H9 (cell line): Measurements from ENCODE around the gene ERCC5. TPM values are rescaled to one million over a fixed set of nuclear protein-coding genes. Genes with fewer than 3 reads are reported as not detected.
A peak's percentile ranks its signal among the peaks of the same experiment; 100 is the strongest.

ENCODE experiments used
- DNase-seq: peaks from one replicate; pipeline ENCODE4 v3.0.0-alpha.2; 2017
- H2AFZ ChIP-seq: one replicate; pipeline ENCODE4 v1.6.1; 2013; ENCODE audit warnings: mild to moderate bottlenecking, low read length, control low read depth, moderate library complexity
- H2AK5ac ChIP-seq: 2 replicates; pipeline ENCODE4 v1.6.1; 2013; ENCODE audit warnings: low read length, control low read depth, mixed read lengths; ENCODE audit not compliant: insufficient read length
- H2BK120ac ChIP-seq: one replicate; pipeline ENCODE4 v1.6.1; 2013; ENCODE audit warnings: low read depth, mild to moderate bottlenecking, low read length, control low read depth, inconsistent platforms; ENCODE audit not compliant: poor library complexity, severe bottlenecking
- H2BK12ac ChIP-seq: 2 replicates; pipeline ENCODE4 v1.6.1; 2013; ENCODE audit warnings: low read length, control low read depth, mixed read lengths, low read depth; ENCODE audit not compliant: insufficient read length
- H2BK15ac ChIP-seq: 2 replicates; pipeline ENCODE4 v1.6.1; 2013; ENCODE audit warnings: low read depth, low read length, control low read depth
- H2BK20ac ChIP-seq: one replicate; pipeline ENCODE4 v1.6.1; 2013; ENCODE audit warnings: low read depth, mild to moderate bottlenecking, low read length, control low read depth, inconsistent platforms; ENCODE audit not compliant: poor library complexity, severe bottlenecking
- H2BK5ac ChIP-seq: 2 replicates; pipeline ENCODE4 v1.6.1; 2013; ENCODE audit warnings: low read length, control low read depth, mixed read lengths; ENCODE audit not compliant: insufficient read length
- H3K14ac ChIP-seq: 2 replicates; pipeline ENCODE4 v1.6.1; 2013; ENCODE audit warnings: low read length, control low read depth; ENCODE audit not compliant: insufficient read depth
- H3K18ac ChIP-seq: 2 replicates; pipeline ENCODE4 v1.6.1; 2013; ENCODE audit warnings: low read depth, mild to moderate bottlenecking, mixed read lengths, low read length, control low read depth; ENCODE audit not compliant: insufficient read length
- H3K23ac ChIP-seq: 2 replicates; pipeline ENCODE4 v1.6.1; 2013; ENCODE audit warnings: low read length, control low read depth, mixed read lengths, low read depth; ENCODE audit not compliant: insufficient read length
- H3K23me2 ChIP-seq: 2 replicates; pipeline ENCODE4 v1.6.1; 2013; ENCODE audit warnings: low read depth, mild to moderate bottlenecking, mixed read lengths, low read length, control low read depth; ENCODE audit not compliant: insufficient read length, poor library complexity, severe bottlenecking
- H3K27ac ChIP-seq: 2 replicates; pipeline ENCODE4 v1.5.1; 2013; ENCODE audit warnings: low read length, control low read depth, mixed read lengths, low read depth; ENCODE audit not compliant: insufficient read length
- H3K27me3 ChIP-seq: 2 replicates; pipeline ENCODE4 v1.6.1; 2013; ENCODE audit warnings: low read length, control low read depth, inconsistent platforms; ENCODE audit not compliant: insufficient read depth
- H3K4ac ChIP-seq: 2 replicates; pipeline ENCODE4 v1.6.1; 2013; ENCODE audit warnings: low read depth, mild to moderate bottlenecking, control low read depth, inconsistent platforms, low read length, moderate library complexity
- H3K4me1 ChIP-seq: 2 replicates; pipeline ENCODE4 v1.6.1; 2013; ENCODE audit warnings: low read length, control low read depth, inconsistent platforms; ENCODE audit not compliant: insufficient read depth
- H3K4me2 ChIP-seq: 2 replicates; pipeline ENCODE4 v1.6.1; 2013; ENCODE audit warnings: low read length, control low read depth, mixed read lengths; ENCODE audit not compliant: insufficient read length, insufficient read depth
- H3K56ac ChIP-seq: 2 replicates; pipeline ENCODE4 v1.6.1; 2013; ENCODE audit warnings: low read depth, mild to moderate bottlenecking, mixed read lengths, low read length, control low read depth; ENCODE audit not compliant: insufficient read length
- H3K79me1 ChIP-seq: 2 replicates; pipeline ENCODE4 v1.6.1; 2013; ENCODE audit warnings: low read depth, mild to moderate bottlenecking, moderate library complexity, low read length, control low read depth, inconsistent platforms; ENCODE audit not compliant: insufficient read depth, poor library complexity, severe bottlenecking
- H3K79me2 ChIP-seq: 2 replicates; pipeline ENCODE4 v1.6.1; 2013; ENCODE audit warnings: low read length, control low read depth, inconsistent platforms; ENCODE audit not compliant: insufficient read depth
- H3K9ac ChIP-seq: 2 replicates; pipeline ENCODE4 v1.6.1; 2013; ENCODE audit warnings: low read length, control low read depth, mixed read lengths; ENCODE audit not compliant: insufficient read length; ENCODE audit errors: extremely low read depth
- H3K9me3 ChIP-seq: one replicate; pipeline ENCODE4 v1.6.1; 2013; ENCODE audit warnings: low read depth, low read length, inconsistent platforms; ENCODE audit not compliant: control insufficient read depth
- H3T11ph ChIP-seq: one replicate; pipeline ENCODE4 v1.6.1; 2013; ENCODE audit warnings: mild to moderate bottlenecking, low read length, control low read depth, inconsistent platforms
- H4K20me1 ChIP-seq: one replicate; pipeline ENCODE4 v1.6.1; 2013; ENCODE audit not compliant: control insufficient read depth, insufficient read length, insufficient read depth
- H4K5ac ChIP-seq: 2 replicates; pipeline ENCODE4 v1.6.1; 2013; ENCODE audit warnings: low read depth, mild to moderate bottlenecking, mixed read lengths, low read length, control low read depth; ENCODE audit not compliant: insufficient read length
- H4K8ac ChIP-seq: replicated peaks from 2 replicates; pipeline ENCODE4 v1.6.1; 2013; ENCODE audit warnings: low read length, control low read depth, mixed read lengths, low read depth; ENCODE audit not compliant: insufficient read length
- H4K91ac ChIP-seq: 2 replicates; pipeline ENCODE4 v1.6.1; 2013; ENCODE audit warnings: low read depth, mild to moderate bottlenecking, moderate library complexity, mixed read lengths, low read length, control low read depth; ENCODE audit not compliant: insufficient read length
- H3K27ac Mint-ChIP-seq, 3 experiments: 2 replicates in 2 of 3; 3 replicates in 1 of 3; pipeline ENCODE4 v1.8.0; 2020 to 2021; ENCODE audit warnings: mixed read lengths in 3 of 3, mild to moderate bottlenecking in 1 of 3, moderate library complexity in 1 of 3
- H3K27me3 Mint-ChIP-seq: 2 replicates; pipeline ENCODE4 v1.8.0; 2021; ENCODE audit warnings: low read depth, mild to moderate bottlenecking, moderate library complexity, mixed read lengths
- H3K36me3 Mint-ChIP-seq, 3 experiments: 2 replicates in 2 of 3; 3 replicates in 1 of 3; pipeline ENCODE4 v1.8.0; 2020 to 2021; ENCODE audit warnings: low read depth in 3 of 3, mixed read lengths in 3 of 3; ENCODE audit not compliant: insufficient read depth in 1 of 3
- H3K4me1 Mint-ChIP-seq, 2 experiments: 2 replicates each; pipeline ENCODE4 v1.8.0; 2020; ENCODE audit warnings: mixed read lengths in 2 of 2
- H3K4me3 Mint-ChIP-seq, 2 experiments: 2 replicates in 1 of 2; 3 replicates in 1 of 2; pipeline ENCODE4 v1.8.0; 2020 to 2021; ENCODE audit warnings: mild to moderate bottlenecking in 2 of 2, mixed read lengths in 2 of 2, moderate library complexity in 1 of 2
- H3K9me3 Mint-ChIP-seq, 2 experiments: 2 replicates in 1 of 2; 3 replicates in 1 of 2; pipeline ENCODE4 v1.8.0; 2020; ENCODE audit warnings: mild to moderate bottlenecking in 2 of 2, mixed read lengths in 2 of 2, moderate library complexity in 1 of 2
- WGBS: extraction: QIAGEN DNeasy Blood & Tissue Kit; methylation state at CpG from one replicate; pipeline ENCODE4 v1.1.7; 2013; ENCODE audit warnings: missing lambda C conversion rate, low lambda C conversion rate, mixed read lengths; ENCODE audit not compliant: insufficient read length; ENCODE audit errors: extremely low coverage; 5-methylcytosine and 5-hydroxymethylcytosine counted together
- total RNA-seq: library from RNA; stranded (reverse); gene quantifications from 2 replicates; pipeline ENCODE4 v1.2.1, GENCODE V29; 2021
- TF ChIP-seq, protein P1 (sequence below): fragments of 200-600 bp; sonication (generic); conservative IDR thresholded peaks from 3 replicates; pipeline ENCODE4 v1.8.0; 2021; ENCODE audit warnings: antibody characterized with exemption, mild to moderate bottlenecking

Gene ERCC5
- total RNA-seq, 1 experiment from 2014 or later, result 26.8 TPM

DNA sequence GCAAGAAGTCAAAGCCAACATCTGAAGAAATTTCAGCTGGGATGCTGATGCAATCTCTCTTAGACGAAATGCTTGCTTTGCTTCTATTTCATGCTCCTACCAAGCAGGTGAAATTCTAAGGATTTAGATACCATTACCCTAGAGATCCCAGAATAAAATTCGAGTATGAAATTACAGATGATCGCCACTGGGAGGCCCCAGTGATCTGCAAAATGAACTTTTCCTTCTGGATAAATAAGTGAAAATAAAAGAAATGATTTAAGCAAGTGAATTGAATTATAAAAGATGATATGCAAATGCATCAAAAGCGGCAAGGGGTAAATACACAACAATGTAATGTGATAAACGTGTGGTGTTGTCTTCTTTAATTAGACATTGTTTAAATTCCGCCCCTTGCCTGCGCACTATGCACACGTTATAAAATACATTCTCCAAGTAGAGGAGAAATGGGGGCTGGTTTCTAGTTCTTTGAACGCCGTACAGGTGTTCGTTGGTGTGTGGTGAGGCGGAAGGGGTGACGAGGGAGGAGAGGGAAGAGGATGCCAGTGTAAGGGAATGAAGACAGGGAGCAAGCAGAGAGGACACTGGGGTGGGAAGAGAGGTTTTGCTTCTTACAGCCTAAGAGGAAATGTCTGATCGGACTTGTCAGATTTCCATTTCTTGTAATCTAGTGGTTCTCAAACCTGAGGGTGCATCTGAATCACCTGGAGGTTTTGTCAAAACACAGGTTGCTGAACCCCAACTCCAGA is 58.0 kb downstream of the ERCC5 start:
- H3K79me1 ChIP-seq, result no peaks in the 10 kb centered on the region
- no peak for DNase-seq
- no peak overlapping the region for H2BK120ac ChIP-seq
- H3K27ac ChIP-seq, result no peak overlapping the region
- Mint-ChIP-seq H3K4me1 (peaks cover 9% of the 10 kb centered on the region in 2 experiments), H3K4me3 (no peak overlapping the region), H3K9me3 (no peaks in the 10 kb centered on the region), H3K27ac (no peak overlapping the region), H3K27me3 (no peaks in the 10 kb centered on the region), H3K36me3 (no peaks in the 10 kb centered on the region)
- no peaks in the 10 kb centered on the region for H3K9me3 ChIP-seq
- no peak overlapping the region for H2BK15ac ChIP-seq
- H2BK5ac ChIP-seq, result no peak overlapping the region
- no peaks in the 10 kb centered on the region for H4K20me1 ChIP-seq
- H3K18ac ChIP-seq, result no peak overlapping the region
- H3K4ac ChIP-seq, result no peak overlapping the region
- no peaks in the 10 kb centered on the region for H3K27me3 ChIP-seq
- WGBS, result no CpG with 5 or more reads among the region's 14 CpGs
- TF ChIP-seq, protein P1, sequence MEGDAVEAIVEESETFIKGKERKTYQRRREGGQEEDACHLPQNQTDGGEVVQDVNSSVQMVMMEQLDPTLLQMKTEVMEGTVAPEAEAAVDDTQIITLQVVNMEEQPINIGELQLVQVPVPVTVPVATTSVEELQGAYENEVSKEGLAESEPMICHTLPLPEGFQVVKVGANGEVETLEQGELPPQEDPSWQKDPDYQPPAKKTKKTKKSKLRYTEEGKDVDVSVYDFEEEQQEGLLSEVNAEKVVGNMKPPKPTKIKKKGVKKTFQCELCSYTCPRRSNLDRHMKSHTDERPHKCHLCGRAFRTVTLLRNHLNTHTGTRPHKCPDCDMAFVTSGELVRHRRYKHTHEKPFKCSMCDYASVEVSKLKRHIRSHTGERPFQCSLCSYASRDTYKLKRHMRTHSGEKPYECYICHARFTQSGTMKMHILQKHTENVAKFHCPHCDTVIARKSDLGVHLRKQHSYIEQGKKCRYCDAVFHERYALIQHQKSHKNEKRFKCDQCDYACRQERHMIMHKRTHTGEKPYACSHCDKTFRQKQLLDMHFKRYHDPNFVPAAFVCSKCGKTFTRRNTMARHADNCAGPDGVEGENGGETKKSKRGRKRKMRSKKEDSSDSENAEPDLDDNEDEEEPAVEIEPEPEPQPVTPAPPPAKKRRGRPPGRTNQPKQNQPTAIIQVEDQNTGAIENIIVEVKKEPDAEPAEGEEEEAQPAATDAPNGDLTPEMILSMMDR, result peak; percentile 70; the same call in 2 of the 3 replicates
- no peak overlapping the region for H2AFZ ChIP-seq
- H3K56ac ChIP-seq, result no peak overlapping the region
- no peaks in the 10 kb centered on the region for H3K4me1 ChIP-seq
- no peak overlapping the region for H3K14ac ChIP-seq
- no peak overlapping the region for H3K4me2 ChIP-seq
- no peak overlapping the region for H3T11ph ChIP-seq
- no peak overlapping the region for H3K9ac ChIP-seq
- no peak overlapping the region for H2AK5ac ChIP-seq
- no peaks in the 10 kb centered on the region for H3K79me2 ChIP-seq
- no peak overlapping the region for H4K8ac ChIP-seq
- no peak overlapping the region for H4K91ac ChIP-seq
- no peaks in the 10 kb centered on the region for H3K23me2 ChIP-seq
- H4K5ac ChIP-seq, result no peak overlapping the region
- H2BK12ac ChIP-seq, result no peak overlapping the region
- no peak overlapping the region for H3K23ac ChIP-seq
- H2BK20ac ChIP-seq, result no peak overlapping the region
